ENCODE data around the gene LRP1B.

Gene LRP1B

GRCh38 chr2:142042536-142043199 is 88.1 kb downstream of the LRP1B start:
- no peak for DNase-seq (ENCODE audit: low read depth in 1 of 2, low spot score in 1 of 2)

DNA sequence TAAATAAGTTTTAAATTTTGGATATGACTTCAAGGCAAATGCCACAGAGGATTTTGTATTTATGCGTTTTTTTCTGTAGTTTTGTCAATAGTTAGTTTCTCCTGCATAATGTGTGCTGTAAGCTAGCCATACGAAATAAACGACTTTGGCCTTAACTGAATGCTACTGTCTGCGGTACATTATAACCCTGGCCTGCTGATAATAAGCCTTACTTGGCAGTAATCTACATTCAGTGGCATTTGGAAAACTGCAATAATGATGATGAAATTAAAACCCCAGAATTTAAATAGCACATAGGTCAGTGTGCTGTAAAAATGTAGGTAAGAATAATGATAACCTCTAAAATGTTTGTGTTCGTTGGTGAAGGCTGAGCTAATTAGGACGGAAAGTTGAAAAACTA is 88.8 kb downstream of the LRP1B start:
- DNase-seq (ENCODE audit: low read depth in 1 of 2, low spot score in 1 of 2), result no peak

GRCh38 chr2:142041105-142041504 is 89.7 kb downstream of the LRP1B start:
- DNase-seq (ENCODE audit: low read depth in 1 of 2, low spot score in 1 of 2), result no peak

DNA sequence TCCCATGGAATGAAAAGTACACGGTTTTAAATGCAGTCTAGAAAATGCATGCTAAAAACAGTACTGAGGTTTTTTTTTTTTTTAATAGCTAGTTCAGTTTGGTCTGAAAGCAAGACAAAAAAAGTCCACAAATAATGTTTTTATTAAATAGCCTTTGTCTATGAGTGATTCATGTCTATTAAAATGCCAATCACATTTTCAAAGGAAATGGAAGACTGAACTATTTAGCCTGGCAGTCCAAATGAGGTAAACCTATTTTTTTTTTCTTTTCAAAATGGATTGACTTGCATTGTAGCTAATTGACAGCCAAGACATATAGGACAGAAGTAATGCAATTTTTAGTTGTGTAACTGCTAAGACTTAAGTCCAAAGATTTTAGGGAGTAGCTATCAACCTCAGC is 90.3 kb downstream of the LRP1B start:
- no peak for DNase-seq (ENCODE audit: low read depth in 1 of 2, low spot score in 1 of 2)

- no peak for DNase-seq (ENCODE audit: low read depth in 1 of 2, low spot score in 1 of 2)
These were observed 92.0 kb downstream of the LRP1B start for GRCh38 chr2:142038826-142039225.

DNA sequence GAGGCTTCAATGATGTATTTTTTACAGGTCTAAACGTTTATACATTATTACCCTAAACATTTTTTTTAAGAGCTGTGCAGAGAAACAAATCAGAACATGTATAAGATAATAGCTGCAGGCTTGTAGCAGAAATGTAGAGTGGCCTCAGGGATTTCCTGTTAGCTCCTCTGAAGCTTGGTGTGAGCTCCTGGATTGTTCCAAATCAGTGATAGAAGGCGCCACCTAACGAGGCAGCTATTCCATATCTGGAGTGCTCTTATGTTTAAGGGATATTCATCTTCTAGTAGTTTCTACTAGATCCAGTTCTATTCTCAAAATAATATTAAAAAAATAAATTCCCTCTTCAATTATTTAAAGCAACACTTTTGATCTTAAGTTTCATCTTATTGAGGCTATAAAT is 93.1 kb downstream of the LRP1B start:
- no peak for DNase-seq (ENCODE audit: low read depth in 1 of 2, low spot score in 1 of 2)

- no peak for DNase-seq (ENCODE audit: low read depth in 1 of 2, low spot score in 1 of 2)
These were observed 93.8 kb downstream of the LRP1B start for GRCh38 chr2:142037066-142037465.

GRCh38 chr2:142033393-142033792 is 97.4 kb downstream of the LRP1B start:
- no peak for DNase-seq (ENCODE audit: low read depth in 1 of 2, low spot score in 1 of 2)

- DNase-seq (ENCODE audit: low read depth in 1 of 2, low spot score in 1 of 2), result no peak
These were observed 99.2 kb downstream of the LRP1B start for GRCh38 chr2:142031656-142032055.

DNA sequence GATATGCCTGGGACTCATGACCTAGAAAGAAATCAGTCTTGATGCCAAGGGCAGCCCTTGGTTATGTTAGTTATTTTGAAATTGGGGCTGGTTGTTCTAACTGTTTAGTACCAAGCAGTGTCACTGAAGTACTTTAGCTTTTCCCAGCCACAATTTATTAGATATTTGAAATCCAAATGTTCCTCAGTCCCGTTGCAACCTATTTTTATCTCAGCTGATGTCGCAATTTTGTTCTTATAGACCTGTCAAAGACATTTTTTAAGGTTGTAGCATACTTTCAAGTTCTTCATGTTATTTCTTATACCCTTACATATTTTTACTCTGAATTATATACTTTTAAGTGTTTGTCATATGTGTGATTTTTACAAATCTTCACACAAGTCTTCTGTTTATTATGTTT is 100.1 kb downstream of the LRP1B start:
- no peak for DNase-seq (ENCODE audit: low read depth in 1 of 2, low spot score in 1 of 2)

GRCh38 chr2:142029974-142030373 is 100.8 kb downstream of the LRP1B start:
- DNase-seq (ENCODE audit: low read depth in 1 of 2, low spot score in 1 of 2), result no peak

- no peak for DNase-seq (ENCODE audit: low read depth in 1 of 2, low spot score in 1 of 2)
These were observed 105.4 kb downstream of the LRP1B start for GRCh38 chr2:142025394-142025793.

DNA sequence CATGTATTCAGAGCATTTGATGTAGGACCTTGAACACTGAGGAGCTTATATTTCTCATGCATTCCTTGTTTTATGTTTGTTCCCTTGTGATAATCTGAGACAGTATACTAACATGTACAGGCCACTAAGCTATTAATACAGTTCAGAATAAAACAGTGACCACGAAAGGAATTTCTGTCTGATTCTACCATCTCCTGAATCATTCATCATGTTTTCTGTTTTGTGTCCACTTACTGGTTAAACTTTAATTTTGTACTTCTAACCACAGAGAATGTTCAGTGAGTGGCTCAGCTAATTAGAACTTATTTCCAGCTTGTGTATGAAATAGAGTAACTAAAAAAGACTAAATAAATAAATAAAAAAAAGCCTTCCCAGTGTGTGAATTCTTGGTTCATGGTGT is 110.4 kb downstream of the LRP1B start:
- no peak for DNase-seq (ENCODE audit: low read depth in 1 of 2, low spot score in 1 of 2)

DNA sequence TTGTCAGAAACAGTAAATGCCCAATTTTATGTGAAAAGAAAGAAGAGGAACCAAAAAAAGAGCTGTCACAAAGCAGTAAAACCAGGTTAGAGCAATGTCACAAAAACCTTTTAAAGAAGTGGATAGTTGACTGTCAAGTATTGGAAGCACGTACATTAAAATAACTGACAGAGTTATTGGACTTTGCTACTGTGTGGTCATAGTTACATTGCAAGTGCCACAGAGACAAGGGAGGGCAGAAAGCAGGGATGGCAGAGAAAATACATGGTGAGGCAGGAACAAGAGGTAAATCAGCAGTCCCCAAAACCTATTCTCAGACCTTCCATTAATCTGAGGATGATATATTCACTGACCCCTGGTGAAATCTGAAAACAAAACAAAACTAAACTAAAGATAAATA is 116.3 kb downstream of the LRP1B start:
- DNase-seq (ENCODE audit: low read depth in 1 of 2, low spot score in 1 of 2), result no peak

- DNase-seq (ENCODE audit: low read depth in 1 of 2, low spot score in 1 of 2), result no peak
These were observed 118.0 kb downstream of the LRP1B start for GRCh38 chr2:142012797-142013196.

GRCh38 chr2:142010477-142011270 is 120.1 kb downstream of the LRP1B start:
- DNase-seq (ENCODE audit: low read depth in 1 of 2, low spot score in 1 of 2), result no peak

DNA sequence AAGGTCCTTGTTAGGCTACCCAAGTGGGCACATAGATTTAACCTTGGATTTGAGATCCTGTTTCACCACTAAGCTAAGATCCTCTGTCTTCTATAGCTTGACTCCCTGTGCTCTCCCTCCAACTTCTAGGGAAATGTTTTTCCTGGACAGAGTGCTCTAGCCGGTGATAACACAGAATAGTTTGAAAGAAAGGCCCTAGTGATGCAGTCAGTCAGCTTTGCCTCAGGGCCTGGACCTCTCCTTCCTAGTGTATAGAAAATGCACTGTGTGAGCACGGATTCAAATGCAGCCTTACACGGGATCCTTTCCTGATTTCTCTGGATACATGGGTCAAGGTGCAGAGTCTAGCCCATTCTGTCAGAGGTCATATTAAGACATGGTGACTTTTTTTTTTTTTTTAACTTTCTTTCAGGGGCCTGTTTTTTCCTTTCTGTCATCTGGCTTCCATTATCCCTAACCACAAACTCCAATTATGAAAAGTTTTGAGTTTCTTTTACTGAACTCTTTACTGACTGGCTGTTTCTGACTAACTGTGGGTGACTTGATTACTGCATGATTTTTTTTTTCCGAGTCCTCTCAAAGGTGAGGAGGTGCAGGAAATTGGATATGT is 122.6 kb downstream of the LRP1B start:
- DNase-seq (ENCODE audit: low read depth in 1 of 2, low spot score in 1 of 2), result no peak

DNA sequence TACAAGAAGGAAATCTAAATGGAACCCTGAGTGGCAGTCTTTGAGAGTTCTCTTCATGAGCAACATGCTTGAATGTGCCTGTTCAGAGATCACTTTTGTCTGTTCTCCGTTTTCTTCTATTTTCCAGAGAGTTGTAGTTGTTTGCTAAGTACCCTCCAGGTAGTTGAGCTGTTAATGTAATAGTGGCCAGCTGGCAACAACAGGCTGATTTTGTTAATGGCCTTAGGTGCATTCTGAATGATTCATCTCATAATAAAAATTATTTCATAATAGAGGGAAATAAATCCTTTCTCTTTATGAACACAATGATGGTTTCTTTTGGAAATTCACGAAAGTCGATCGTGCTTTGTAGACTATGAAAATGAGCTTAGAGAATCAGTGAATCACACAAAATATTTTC is 136.8 kb downstream of the LRP1B start:
- no peak for DNase-seq (ENCODE audit: low read depth in 1 of 2, low spot score in 1 of 2)

GRCh38 chr2:141992695-141993094 is 138.1 kb downstream of the LRP1B start:
- DNase-seq (ENCODE audit: low read depth in 1 of 2, low spot score in 1 of 2), result no peak

GRCh38 chr2:141968433-141968832 is 162.4 kb downstream of the LRP1B start:
- no peak for DNase-seq (ENCODE audit: low read depth in 1 of 2, low spot score in 1 of 2)

GRCh38 chr2:141967980-141968379 is 162.8 kb downstream of the LRP1B start:
- no peak for DNase-seq (ENCODE audit: low read depth in 1 of 2, low spot score in 1 of 2)

GRCh38 chr2:141967503-141967902 is 163.3 kb downstream of the LRP1B start:
- DNase-seq (ENCODE audit: low read depth in 1 of 2, low spot score in 1 of 2), result no peak

Data from activated CD4-positive, alpha-beta T cell treated with anti-CD3 and anti-CD28 coated beads, Interleukin-2, amount 50 U/mL, for 24 hours (primary cell).